K562 (cell line): ENCODE data around the gene RNF19B. TPM values are rescaled to one million over a fixed set of nuclear protein-coding genes. Genes with fewer than 3 reads are reported as not detected.

Experiments
- ARID2 ChIP-seq: fragments of 450-650 bp; IDR thresholded peaks from 2 replicates; pipeline ENCODE4 v1.6.1; 2017; ENCODE audit warnings: antibody characterized with exemption, mild to moderate bottlenecking
- ATF1 ChIP-seq, 2 experiments: fragments of 450-650 bp in 1 of 2; IDR thresholded peaks; 2 replicates each; pipeline ENCODE4 v1.6.1; 2016; ENCODE audit warnings: missing compliant biosample characterization in 1 of 2, missing genetic modification characterization in 1 of 2
- ELF1 ChIP-seq: fragments of 200-800 bp; sonication (Bioruptor generic); IDR thresholded peaks from 2 replicates; pipeline ENCODE4 v1.6.1; 2016; ENCODE audit warnings: missing genetic modification characterization, missing compliant biosample characterization
- SMARCC2 ChIP-seq: fragments of 450-650 bp; IDR thresholded peaks from 2 replicates; pipeline ENCODE4 v1.6.1; 2017; ENCODE audit warnings: antibody characterized with exemption, moderate library complexity, mild to moderate bottlenecking, low read depth
- SOX6 ChIP-seq: fragments of 450-650 bp; IDR thresholded peaks from 2 replicates; pipeline ENCODE4 v1.6.1; 2014; ENCODE audit warnings: mild to moderate bottlenecking
- TOE1 ChIP-seq, 2 experiments: fragments of 450-650 bp in 1 of 2; sonication (generic) in 1 of 2; formaldehyde crosslinking in 1 of 2; IDR thresholded peaks; 2 replicates each; pipeline versions ENCODE4 v1.7.1 to v1.8.0; 2016 to 2022; ENCODE audit warnings: borderline replicate concordance in 2 of 2, mild to moderate bottlenecking in 2 of 2, antibody characterized with exemption in 1 of 2, inconsistent platforms in 1 of 2, low read depth in 1 of 2, missing genetic modification reagents in 1 of 2, moderate library complexity in 1 of 2
- U2AF2 ChIP-seq: fragments of 200-400 bp; formaldehyde crosslinking; optimal IDR thresholded peaks from 2 replicates; pipeline ENCODE3; 2017; ENCODE audit warnings: low read depth, mild to moderate bottlenecking, low read length
- polyA plus RNA-seq, 8 experiments: library from polyadenylated mRNA; depleted of rRNA in 4 of 8; stranded (reverse) in 5 of 8; unstranded in 3 of 8; fragments of >200 nt; fragmentation: Nextera tagmentation in 2 of 8; fragmentation: Illumina TruSeq in 1 of 8; extraction: Ambion mirVana in 2 of 8; extraction: Trizol in 1 of 8; gene quantifications; 2 replicates each; pipeline versions ENCODE4 v1.2.1 to v1.2.3, GENCODE V29; 2011 to 2014; ENCODE audit warnings: inconsistent platforms in 1 of 8, missing spikeins in 1 of 8
- total RNA-seq, 7 experiments: library from RNA; depleted of rRNA in 6 of 7; stranded (reverse); fragments of >200 nt in 6 of 7; fragmentation: Illumina TruSeq in 2 of 7; extraction: Trizol in 2 of 7; gene quantifications; 2 replicates each; pipeline versions ENCODE4 v1.2.1 to v1.2.3, GENCODE V29; 2011 to 2021; ENCODE audit warnings: low replicate concordance in 1 of 7
- TF ChIP-seq, protein P1 (sequence below): fragments of 250-450 bp; sonication (Bioruptor Pico); IDR thresholded peaks from 2 replicates; pipeline ENCODE4 v1.5.1; 2021; ENCODE audit warnings: mild to moderate bottlenecking
- TF ChIP-seq, protein P2 (sequence below): fragments of 250-450 bp; sonication (Bioruptor Pico); IDR thresholded peaks from 2 replicates; pipeline ENCODE4 v1.8.0; 2021; ENCODE audit warnings: borderline replicate concordance, mild to moderate bottlenecking, moderate library complexity; ENCODE audit not compliant: poor library complexity, severe bottlenecking
- TF ChIP-seq, protein P3 (sequence below): fragments of 250-450 bp; sonication (Bioruptor Pico); IDR thresholded peaks from 2 replicates; pipeline ENCODE4 v1.5.0; 2021; ENCODE audit warnings: mild to moderate bottlenecking, borderline replicate concordance
- TF ChIP-seq, protein P4 (sequence below): fragments of 450-650 bp; IDR thresholded peaks from 2 replicates; pipeline ENCODE4 v1.6.1; 2018; ENCODE audit not compliant: partially characterized antibody
- TF ChIP-seq, protein P5 (sequence below): fragments of 150-350 bp; IDR thresholded peaks from 2 replicates; pipeline ENCODE4 v1.6.1; 2014; ENCODE audit warnings: low read depth, mild to moderate bottlenecking, low read length, borderline replicate concordance

Gene RNF19B
- total and polyA plus RNA-seq, 9 of the 15 experiments (the other 6 are each of a cell fraction or from before 2014, with no cell fraction given), result 2.6 to 14.9 (median 10.1) TPM

DNA sequence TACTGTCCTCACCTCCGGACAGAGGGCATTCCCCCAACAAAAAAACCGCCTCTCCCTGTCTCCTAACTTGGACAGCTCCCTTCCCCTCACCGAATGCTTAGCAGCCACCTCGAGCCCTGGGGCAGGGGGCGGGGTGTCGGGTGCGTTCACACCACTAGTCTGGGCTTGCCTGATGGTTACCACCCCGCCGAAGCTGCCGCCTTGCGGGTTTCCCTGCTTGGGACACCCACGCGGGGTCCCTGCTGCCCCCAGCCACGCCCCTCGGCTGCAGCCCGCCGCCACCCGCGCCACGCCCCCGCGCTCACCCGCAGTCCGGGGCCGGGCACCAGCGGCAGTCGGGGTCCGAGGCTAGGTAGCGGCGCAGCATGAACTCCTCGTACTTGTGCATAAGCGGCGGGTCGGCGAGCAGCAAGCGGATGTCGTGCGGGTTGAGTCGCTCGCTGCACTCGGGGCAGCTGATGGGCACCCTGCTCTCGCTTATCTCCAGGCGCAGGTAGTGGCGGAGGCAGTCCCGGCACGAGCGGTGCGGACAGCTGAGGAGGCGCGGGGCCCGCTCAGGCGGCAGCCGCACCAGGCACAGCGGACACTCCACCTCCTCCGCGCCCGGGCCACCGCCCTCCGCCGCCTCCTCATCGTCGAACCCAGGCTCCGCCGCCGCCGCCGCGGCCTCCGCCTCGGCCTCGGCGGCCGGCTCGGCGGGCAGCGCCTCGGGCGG lies 706 bp downstream of the RNF19B start (continued):
- TF ChIP-seq SOX6, result no peak; the same call in 1 of the 2 replicates
- TF ChIP-seq, protein P1, sequence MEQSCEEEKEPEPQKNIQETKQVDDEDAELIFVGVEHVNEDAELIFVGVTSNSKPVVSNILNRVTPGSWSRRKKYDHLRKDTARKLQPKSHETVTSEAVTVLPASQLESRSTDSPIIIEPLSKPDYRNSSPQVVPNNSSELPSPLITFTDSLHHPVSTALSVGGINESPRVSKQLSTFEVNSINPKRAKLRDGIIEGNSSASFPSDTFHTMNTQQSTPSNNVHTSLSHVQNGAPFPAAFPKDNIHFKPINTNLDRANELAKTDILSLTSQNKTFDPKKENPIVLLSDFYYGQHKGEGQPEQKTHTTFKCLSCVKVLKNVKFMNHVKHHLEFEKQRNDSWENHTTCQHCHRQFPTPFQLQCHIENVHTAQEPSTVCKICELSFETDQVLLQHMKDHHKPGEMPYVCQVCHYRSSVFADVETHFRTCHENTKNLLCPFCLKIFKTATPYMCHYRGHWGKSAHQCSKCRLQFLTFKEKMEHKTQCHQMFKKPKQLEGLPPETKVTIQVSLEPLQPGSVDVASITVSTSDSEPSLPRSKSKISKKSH (CRISPR knock-in tag), result no peak
- no peak; the same call in 1 of the 2 replicates for TF ChIP-seq SMARCC2
- TF ChIP-seq, protein P2, sequence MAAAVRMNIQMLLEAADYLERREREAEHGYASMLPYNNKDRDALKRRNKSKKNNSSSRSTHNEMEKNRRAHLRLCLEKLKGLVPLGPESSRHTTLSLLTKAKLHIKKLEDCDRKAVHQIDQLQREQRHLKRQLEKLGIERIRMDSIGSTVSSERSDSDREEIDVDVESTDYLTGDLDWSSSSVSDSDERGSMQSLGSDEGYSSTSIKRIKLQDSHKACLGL, result no peak
- no peak for TF ChIP-seq ARID2
- TF ChIP-seq ATF1 (CRISPR knock-in tag; IDR thresholded peaks at IDR 0.05), result no peak
- peak; percentile 32; the same call in 1 of the 2 replicates for TF ChIP-seq ATF1 (tag; IDR thresholded peaks at IDR 0.05)
- no peak for TF ChIP-seq ELF1
- TF ChIP-seq U2AF2, result no peak
- no peak for TF ChIP-seq TOE1 (IDR thresholded peaks at IDR 0.05; ENCODE audit: borderline replicate concordance)
- no peak for TF ChIP-seq TOE1 (CRISPR knock-in tag; IDR thresholded peaks at IDR 0.05; ENCODE audit: borderline replicate concordance, low read depth)
- TF ChIP-seq, protein P3, sequence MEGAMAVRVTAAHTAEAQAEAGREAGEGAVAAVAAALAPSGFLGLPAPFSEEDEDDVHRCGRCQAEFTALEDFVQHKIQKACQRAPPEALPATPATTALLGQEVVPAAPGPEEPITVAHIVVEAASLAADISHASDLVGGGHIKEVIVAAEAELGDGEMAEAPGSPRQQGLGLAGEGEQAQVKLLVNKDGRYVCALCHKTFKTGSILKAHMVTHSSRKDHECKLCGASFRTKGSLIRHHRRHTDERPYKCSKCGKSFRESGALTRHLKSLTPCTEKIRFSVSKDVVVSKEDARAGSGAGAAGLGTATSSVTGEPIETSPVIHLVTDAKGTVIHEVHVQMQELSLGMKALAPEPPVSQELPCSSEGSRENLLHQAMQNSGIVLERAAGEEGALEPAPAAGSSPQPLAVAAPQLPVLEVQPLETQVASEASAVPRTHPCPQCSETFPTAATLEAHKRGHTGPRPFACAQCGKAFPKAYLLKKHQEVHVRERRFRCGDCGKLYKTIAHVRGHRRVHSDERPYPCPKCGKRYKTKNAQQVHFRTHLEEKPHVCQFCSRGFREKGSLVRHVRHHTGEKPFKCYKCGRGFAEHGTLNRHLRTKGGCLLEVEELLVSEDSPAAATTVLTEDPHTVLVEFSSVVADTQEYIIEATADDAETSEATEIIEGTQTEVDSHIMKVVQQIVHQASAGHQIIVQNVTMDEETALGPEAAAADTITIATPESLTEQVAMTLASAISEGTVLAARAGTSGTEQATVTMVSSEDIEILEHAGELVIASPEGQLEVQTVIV (CRISPR knock-in tag), result no peak
- TF ChIP-seq, protein P4, sequence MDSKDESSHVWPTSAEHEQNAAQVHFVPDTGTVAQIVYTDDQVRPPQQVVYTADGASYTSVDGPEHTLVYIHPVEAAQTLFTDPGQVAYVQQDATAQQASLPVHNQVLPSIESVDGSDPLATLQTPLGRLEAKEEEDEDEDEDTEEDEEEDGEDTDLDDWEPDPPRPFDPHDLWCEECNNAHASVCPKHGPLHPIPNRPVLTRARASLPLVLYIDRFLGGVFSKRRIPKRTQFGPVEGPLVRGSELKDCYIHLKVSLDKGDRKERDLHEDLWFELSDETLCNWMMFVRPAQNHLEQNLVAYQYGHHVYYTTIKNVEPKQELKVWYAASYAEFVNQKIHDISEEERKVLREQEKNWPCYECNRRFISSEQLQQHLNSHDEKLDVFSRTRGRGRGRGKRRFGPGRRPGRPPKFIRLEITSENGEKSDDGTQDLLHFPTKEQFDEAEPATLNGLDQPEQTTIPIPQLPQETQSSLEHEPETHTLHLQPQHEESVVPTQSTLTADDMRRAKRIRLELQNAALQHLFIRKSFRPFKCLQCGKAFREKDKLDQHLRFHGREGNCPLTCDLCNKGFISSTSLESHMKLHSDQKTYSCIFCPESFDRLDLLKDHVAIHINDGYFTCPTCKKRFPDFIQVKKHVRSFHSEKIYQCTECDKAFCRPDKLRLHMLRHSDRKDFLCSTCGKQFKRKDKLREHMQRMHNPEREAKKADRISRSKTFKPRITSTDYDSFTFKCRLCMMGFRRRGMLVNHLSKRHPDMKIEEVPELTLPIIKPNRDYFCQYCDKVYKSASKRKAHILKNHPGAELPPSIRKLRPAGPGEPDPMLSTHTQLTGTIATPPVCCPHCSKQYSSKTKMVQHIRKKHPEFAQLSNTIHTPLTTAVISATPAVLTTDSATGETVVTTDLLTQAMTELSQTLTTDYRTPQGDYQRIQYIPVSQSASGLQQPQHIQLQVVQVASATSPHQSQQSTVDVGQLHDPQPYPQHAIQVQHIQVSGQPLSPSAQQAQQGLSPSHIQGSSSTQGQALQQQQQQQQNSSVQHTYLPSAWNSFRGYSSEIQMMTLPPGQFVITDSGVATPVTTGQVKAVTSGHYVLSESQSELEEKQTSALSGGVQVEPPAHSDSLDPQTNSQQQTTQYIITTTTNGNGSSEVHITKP, result peak; percentile 84
- TF ChIP-seq, protein P5, sequence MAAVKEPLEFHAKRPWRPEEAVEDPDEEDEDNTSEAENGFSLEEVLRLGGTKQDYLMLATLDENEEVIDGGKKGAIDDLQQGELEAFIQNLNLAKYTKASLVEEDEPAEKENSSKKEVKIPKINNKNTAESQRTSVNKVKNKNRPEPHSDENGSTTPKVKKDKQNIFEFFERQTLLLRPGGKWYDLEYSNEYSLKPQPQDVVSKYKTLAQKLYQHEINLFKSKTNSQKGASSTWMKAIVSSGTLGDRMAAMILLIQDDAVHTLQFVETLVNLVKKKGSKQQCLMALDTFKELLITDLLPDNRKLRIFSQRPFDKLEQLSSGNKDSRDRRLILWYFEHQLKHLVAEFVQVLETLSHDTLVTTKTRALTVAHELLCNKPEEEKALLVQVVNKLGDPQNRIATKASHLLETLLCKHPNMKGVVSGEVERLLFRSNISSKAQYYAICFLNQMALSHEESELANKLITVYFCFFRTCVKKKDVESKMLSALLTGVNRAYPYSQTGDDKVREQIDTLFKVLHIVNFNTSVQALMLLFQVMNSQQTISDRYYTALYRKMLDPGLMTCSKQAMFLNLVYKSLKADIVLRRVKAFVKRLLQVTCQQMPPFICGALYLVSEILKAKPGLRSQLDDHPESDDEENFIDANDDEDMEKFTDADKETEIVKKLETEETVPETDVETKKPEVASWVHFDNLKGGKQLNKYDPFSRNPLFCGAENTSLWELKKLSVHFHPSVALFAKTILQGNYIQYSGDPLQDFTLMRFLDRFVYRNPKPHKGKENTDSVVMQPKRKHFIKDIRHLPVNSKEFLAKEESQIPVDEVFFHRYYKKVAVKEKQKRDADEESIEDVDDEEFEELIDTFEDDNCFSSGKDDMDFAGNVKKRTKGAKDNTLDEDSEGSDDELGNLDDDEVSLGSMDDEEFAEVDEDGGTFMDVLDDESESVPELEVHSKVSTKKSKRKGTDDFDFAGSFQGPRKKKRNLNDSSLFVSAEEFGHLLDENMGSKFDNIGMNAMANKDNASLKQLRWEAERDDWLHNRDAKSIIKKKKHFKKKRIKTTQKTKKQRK, result no peak
